Panc1 (cell line): ENCODE data around the gene RPS6KB2.

ENCODE experiments used
- CTCF ChIP-seq: fragments of 450-650 bp; IDR thresholded peaks from 2 replicates; pipeline ENCODE4 v1.5.1; 2017; ENCODE audit warnings: mild to moderate bottlenecking
- POLR2AphosphoS5 ChIP-seq: IDR thresholded peaks from 2 replicates; pipeline ENCODE4 v1.6.1; 2012; ENCODE audit warnings: mild to moderate bottlenecking, low read depth, low read length, moderate library complexity
- REST ChIP-seq, 2 experiments: IDR thresholded peaks; 2 replicates each; pipeline ENCODE4 v1.6.1; 2011 to 2012; ENCODE audit warnings: low read depth in 2 of 2, control low read depth in 1 of 2, low read length in 1 of 2, mild to moderate bottlenecking in 1 of 2, moderate library complexity in 1 of 2; ENCODE audit not compliant: insufficient read depth in 1 of 2
- SIN3A ChIP-seq: IDR thresholded peaks from 2 replicates; pipeline ENCODE4 v1.6.1; 2012; ENCODE audit warnings: low read depth, mild to moderate bottlenecking, low read length, moderate library complexity, borderline replicate concordance; ENCODE audit not compliant: insufficient read depth
- TCF7L2 ChIP-seq: IDR thresholded peaks from 2 replicates; pipeline ENCODE4 v1.6.1; 2011; ENCODE audit warnings: mild to moderate bottlenecking, low read depth, low read length, inconsistent platforms

DNA sequence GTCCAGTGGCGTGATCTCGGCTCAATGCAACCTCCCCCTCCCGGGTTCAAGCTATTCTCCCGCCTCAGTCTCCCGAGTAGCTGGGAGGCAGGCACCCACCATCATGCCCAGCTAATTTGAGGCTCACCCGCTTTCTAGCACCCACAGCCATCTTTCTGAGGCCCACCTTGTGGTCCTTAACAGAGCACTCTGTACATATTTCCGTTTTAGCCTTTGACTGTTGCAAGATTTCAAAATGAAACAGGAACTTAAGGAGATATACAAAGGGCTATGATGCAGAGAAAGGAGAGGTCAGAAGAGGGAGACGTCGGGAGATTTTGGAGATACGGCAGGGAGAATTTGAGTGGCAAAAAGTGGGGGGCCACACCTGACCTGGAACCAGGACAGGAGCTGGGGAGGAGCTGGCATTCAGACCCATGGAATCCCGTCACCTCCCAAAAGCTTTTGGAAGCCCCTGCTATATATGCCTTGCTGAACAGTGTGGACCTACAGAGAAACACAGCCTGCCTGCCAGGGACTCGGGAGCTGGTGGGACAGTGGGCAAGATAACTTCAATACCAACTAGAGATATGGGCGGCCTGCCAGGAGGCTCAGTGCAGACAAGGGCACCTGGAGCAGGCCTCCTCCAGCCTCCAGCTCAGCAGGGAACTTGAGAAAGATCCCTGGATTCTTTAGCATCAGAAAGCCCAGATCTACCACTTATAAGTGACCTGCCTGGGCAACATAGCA lies 46.9 kb upstream of the RPS6KB2 start:
- TF ChIP-seq CTCF (no peak), REST (IDR thresholded peaks at IDR 0.05; ENCODE audit: insufficient read depth in 1 of 2, low read depth in 2 of 2, low read length in 1 of 2) (no peak), POLR2AphosphoS5 (no peak), TCF7L2 (no peak), SIN3A (no peak)
